Measurements from ENCODE around the gene NLRP1.

The NLRP1 gene

DNA sequence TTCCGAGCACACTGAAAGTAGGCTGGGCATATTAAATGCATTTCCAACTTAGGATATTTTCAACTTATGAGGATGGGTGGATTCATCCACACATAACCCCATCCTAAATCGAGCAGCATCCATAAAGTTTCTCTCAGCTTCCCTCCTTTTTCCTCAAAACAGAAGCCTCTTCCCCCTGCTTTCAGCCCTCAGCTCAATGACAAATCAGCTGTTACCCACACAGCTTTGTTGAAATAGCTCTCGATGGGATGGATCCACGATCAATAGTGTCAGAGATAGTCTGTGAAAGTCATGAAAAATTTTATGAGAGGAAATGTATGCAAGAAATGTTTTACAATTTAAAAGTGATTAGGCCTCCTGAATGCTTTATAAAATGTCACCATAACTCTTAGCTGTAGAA, 118.0 kb downstream of the NLRP1 start:
- DNase-seq: no peak

DNA sequence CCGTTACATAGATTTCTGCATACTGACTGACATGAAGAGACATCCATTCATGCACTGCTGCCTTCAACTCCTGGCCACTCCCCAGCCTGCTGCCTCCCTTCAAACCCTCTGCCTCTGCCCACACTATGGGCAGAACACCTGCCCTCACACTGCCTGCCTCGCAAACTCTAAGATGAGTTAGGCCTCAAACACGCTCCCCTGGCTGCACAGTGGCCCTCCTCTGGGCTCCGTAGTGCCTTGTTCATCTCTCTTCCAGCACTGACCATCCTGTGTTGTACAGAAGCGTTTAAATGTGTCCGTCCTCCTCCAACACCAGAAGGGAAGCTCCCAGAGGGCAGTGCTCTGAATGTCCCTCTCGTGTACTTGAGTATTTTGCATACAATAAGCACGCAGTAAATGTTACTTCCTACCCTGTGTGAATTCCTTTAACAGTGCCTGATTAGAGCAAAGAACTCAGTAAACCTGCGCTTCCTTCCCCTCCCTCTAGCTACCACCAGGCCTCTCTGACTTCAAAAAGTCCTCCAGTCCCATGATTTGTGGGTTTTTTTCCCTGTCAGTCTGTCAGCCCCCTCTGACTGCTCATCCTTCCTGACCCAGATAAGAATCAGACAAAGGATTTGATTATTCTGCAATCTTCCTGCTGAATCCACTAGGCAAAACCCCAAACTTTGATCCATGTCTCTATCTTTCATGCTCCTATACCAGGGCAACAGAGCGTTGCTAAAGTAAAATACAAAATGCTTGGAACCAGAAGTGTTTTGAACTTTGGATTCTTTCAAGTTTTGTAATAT, 119.4 kb downstream of the NLRP1 start:
- DNase-seq: no peak

Data from NCI-H1417 treated with DMSO at 0.1 percent for 48 hours (cell line).